ENCODE measurements around the gene PPARG. TPM values are rescaled to one million over a fixed set of nuclear protein-coding genes. Genes with fewer than 3 reads are reported as not detected.

Gene PPARG
- total and polyA plus RNA-seq, 2 of the 8 experiments (the other 6 are each of a cell fraction or from before 2014, with no cell fraction given), result 0.06 TPM; not detected in 1

- H2AK5ac ChIP-seq (ENCODE audit: low read depth, low read length), result no peak overlapping the region
- no peak overlapping the region for H3K14ac ChIP-seq (ENCODE audit: insufficient read length)
- no peaks in the 10 kb centered on the region for H3K4me1 ChIP-seq (replicated peaks in 1 of 4; ENCODE audit: control insufficient read depth in 3 of 4, insufficient read depth in 4 of 4, low read length in 3 of 4)
- H3K27me3 ChIP-seq (replicated peaks in 1 of 4; ENCODE audit: control insufficient read depth in 3 of 4, extremely low read depth in 1 of 4, insufficient read depth in 3 of 4, low read length in 3 of 4), result no peaks in the 10 kb centered on the region; a peak in 1 of 7 replicates
- H2BK5ac ChIP-seq (ENCODE audit: low read depth, low read length), result no peak overlapping the region
- H2BK12ac ChIP-seq (ENCODE audit: low read depth, low read length), result no peak overlapping the region
- ChIA-PET POLR2A (ENCODE audit: partially characterized antibody) (no interaction called here), CTCF (ENCODE audit: partially characterized antibody) (interaction anchor here (1.1 kb wide), 1 partner anchor 126 kb away, joined by 3 read pairs; no protein-coding TSS in a partner anchor)
- no peak overlapping the region for H2BK20ac ChIP-seq (ENCODE audit: low read length)
- no peak overlapping the region for H3K27ac ChIP-seq (ENCODE audit: low read depth, low read length)
- no peak overlapping the region for H4K5ac ChIP-seq (ENCODE audit: insufficient read length, low read depth, low read length)
- H3K4me2 ChIP-seq (ENCODE audit: insufficient read depth in 1 of 2, low read depth in 2 of 2, low read length in 2 of 2), result no peak overlapping the region
- no peak overlapping the region for H4K91ac ChIP-seq (replicated peaks; ENCODE audit: insufficient read length, low read length)
- H3K56ac ChIP-seq (replicated peaks; ENCODE audit: insufficient read length, low read depth, low read length), result no peak overlapping the region
- H3K79me2 ChIP-seq (ENCODE audit: control insufficient read depth in 1 of 2, insufficient read depth in 2 of 2, low read length in 2 of 2), result no peaks in the 10 kb centered on the region
- H3K79me1 ChIP-seq (ENCODE audit: low read depth, low read length), result no peaks in the 10 kb centered on the region
- H4K8ac ChIP-seq (ENCODE audit: extremely low read depth, insufficient read depth, low read length), result no peak overlapping the region
- no peak overlapping the region for H3K4me3 ChIP-seq (ENCODE audit: extremely low read depth in 1 of 4, insufficient read depth in 2 of 4, low read depth in 3 of 4, low read length in 4 of 4)
- no peak overlapping the region for H3K4ac ChIP-seq (replicated peaks; ENCODE audit: insufficient read length, low read depth, low read length)
- no peak overlapping the region for H2AFZ ChIP-seq (ENCODE audit: low read length)
- 0 out of 4 replicates have a peak, but pooled peaks cover 0 to 5% of the 10 kb centered on the region in 2 experiments for H3K9me3 ChIP-seq (ENCODE audit: insufficient read depth in 2 of 2, low read depth in 1 of 2, low read length in 1 of 2)
- no peak overlapping the region for H2BK15ac ChIP-seq (ENCODE audit: low read length)
- no peaks in the 10 kb centered on the region for H4K20me1 ChIP-seq (replicated peaks in 1 of 2; ENCODE audit: control insufficient read depth in 1 of 2, insufficient read depth in 2 of 2, low read length in 2 of 2)
- H3K18ac ChIP-seq (ENCODE audit: extremely low read depth, low read length), result no peak overlapping the region
- WGBS, 2 experiments (ENCODE audit: extremely low coverage in 1 of 2, insufficient coverage in 1 of 2, insufficient read length in 1 of 2, insufficient replicate concordance in 2 of 2, low coverage in 1 of 2, low lambda C conversion rate in 2 of 2, missing lambda C conversion rate in 1 of 2), result 85% methylated on average over 6 of the region's 6 CpGs; no CpG with 5 or more reads in 1 of the 2 experiments
- TF ChIP-seq RAD21 (IDR thresholded peaks at IDR 0.05 in 1 of 2, conservative IDR thresholded peaks at IDR 0.05 in 1 of 2; ENCODE audit: low read depth in 2 of 2, low read length in 2 of 2), result 0 out of 4 replicates have a peak, but pooled peaks of 1 of the 2 experiments have one; percentile 5
- no peak for TF ChIP-seq JUN (IDR thresholded peaks at IDR 0.05; ENCODE audit: low read depth, low read length)
- no peak for TF ChIP-seq TCF12 (IDR thresholded peaks at IDR 0.05; ENCODE audit: low read depth, low read length)
- no peaks in the 10 kb centered on the region for H3K36me3 ChIP-seq (ENCODE audit: control insufficient read depth in 2 of 4, insufficient read depth in 4 of 4, low read length in 3 of 4)
- no peak overlapping the region for H3K9ac ChIP-seq (replicated peaks in 1 of 4; ENCODE audit: extremely low read depth in 1 of 4, low read depth in 3 of 4, low read length in 3 of 4)
- H3K23me2 ChIP-seq (ENCODE audit: low read depth, low read length), result peaks cover 3% of the 10 kb centered on the region; the same call in 1 of the 2 replicates
- DNase-seq (ENCODE audit: low read depth in 1 of 2, low spot score in 2 of 2), result no peak
- no peak overlapping the region for H2BK120ac ChIP-seq (replicated peaks; ENCODE audit: low read depth, low read length)
- H3K23ac ChIP-seq (ENCODE audit: insufficient read length), result no peak overlapping the region
- no peak for FAIRE-seq
Observed at GRCh38 chr3:12246497-12247163, 42.2 kb upstream of the PPARG start.
